K562 (cell line): ENCODE measurements around the gene RAB31. TPM values are rescaled to one million over a fixed set of nuclear protein-coding genes. Genes with fewer than 3 reads are reported as not detected.

Source experiments
- ATAC-seq: fragments of 200-7000 bp; cut with Tn5 transposase; 3 replicates; pipeline ENCODE4 v1.9.1; 2020; ENCODE audit warnings: moderate library complexity
- BruUV-seq: library from RNA; stranded (reverse); fragments of 400-500 nt; replicated peaks from 2 replicates; lab custom pipeline; 2021; lab: Mats Ljungman, UMichigan
- CTCF ChIA-PET: fragments of 300-600 bp; formaldehyde crosslinking; extraction: SDS; loops from one replicate; lab custom pipeline; 2021; ENCODE audit warnings: low intra/inter-chr PET ratio; lab: Yijun Ruan, JAX
- POLR2A ChIA-PET: fragments of 300-600, 350-650 bp; sonication (Branson Sonifier 250); formaldehyde crosslinking; extraction: SDS; loops from one replicate; lab custom pipeline; 2021; ENCODE audit warnings: antibody characterized with exemption, inconsistent platforms; lab: Yijun Ruan, JAX
- DNase-seq, 4 experiments: peaks; one replicate each; pipeline versions ENCODE4 v3.0.0 to v3.0.0-alpha.2; 2011 to 2018; ENCODE audit warnings: low spot score in 3 of 4, mixed read lengths in 3 of 4; ENCODE audit errors: extremely low read depth in 1 of 4
- FAIRE-seq: peaks from 2 replicates; lab custom pipeline; 2011; peaks lifted over from hg19 to GRCh38; lab: Jason Lieb, UNC
- H2AFZ ChIP-seq: 2 replicates; pipeline ENCODE4 v1.6.0; 2011; ENCODE audit warnings: low read depth, low read length, control low read depth, inconsistent platforms
- H3K27ac ChIP-seq: fragments of 200-600 bp; 3 replicates; pipeline ENCODE4 v1.8.0; 2011; ENCODE audit warnings: low read depth, mild to moderate bottlenecking, control low read depth, inconsistent platforms, low read length, moderate library complexity, mixed read lengths; ENCODE audit errors: extremely low read depth
- H3K27me3 ChIP-seq, 2 experiments: fragments of 300-600 bp in 1 of 2; 2 replicates in 1 of 2; 3 replicates in 1 of 2; pipeline versions ENCODE4 v1.6.0 to v1.8.0; 2011; ENCODE audit warnings: inconsistent platforms in 2 of 2, low read length in 2 of 2, mild to moderate bottlenecking in 1 of 2, mixed read lengths in 1 of 2, moderate library complexity in 1 of 2; ENCODE audit not compliant: control insufficient read depth in 2 of 2, insufficient read depth in 2 of 2
- H3K36me3 ChIP-seq: fragments of 300-600 bp; 3 replicates; pipeline ENCODE4 v1.8.0; 2011; ENCODE audit warnings: mild to moderate bottlenecking, low read length, inconsistent platforms; ENCODE audit not compliant: control insufficient read depth, insufficient read depth
- H3K4me1 ChIP-seq, 2 experiments: fragments of 200-600 bp in 1 of 2; replicated peaks in 1 of 2; 2 replicates in 1 of 2; 3 replicates in 1 of 2; pipeline versions ENCODE4 v1.5.1 to v1.8.0; 2011; ENCODE audit warnings: inconsistent platforms in 2 of 2, low read length in 2 of 2, mild to moderate bottlenecking in 1 of 2, mixed read lengths in 1 of 2, moderate library complexity in 1 of 2; ENCODE audit not compliant: control insufficient read depth in 2 of 2, insufficient read depth in 2 of 2
- H3K4me2 ChIP-seq: 2 replicates; pipeline ENCODE4 v1.6.1; 2011; ENCODE audit warnings: low read length, control low read depth, inconsistent platforms, mixed read lengths; ENCODE audit not compliant: insufficient read depth
- H3K4me3 ChIP-seq: fragments of 200-600 bp; sonication (generic), shearing (Covaris generic); 2 replicates; pipeline ENCODE4 v1.5.1; 2016; ENCODE audit warnings: control low read depth, inconsistent platforms
- H3K79me2 ChIP-seq: fragments of 200-600 bp; 3 replicates; pipeline ENCODE4 v1.8.0; 2011; ENCODE audit warnings: low read length, inconsistent platforms; ENCODE audit not compliant: control insufficient read depth, insufficient read depth
- H3K9ac ChIP-seq, 2 experiments: 2 replicates each; pipeline versions ENCODE4 v1.6.0 to v1.6.1; 2011; ENCODE audit warnings: low read depth in 2 of 2, low read length in 2 of 2, control low read depth in 1 of 2, inconsistent platforms in 1 of 2, mild to moderate bottlenecking in 1 of 2, mixed read lengths in 1 of 2; ENCODE audit not compliant: insufficient read depth in 1 of 2
- H3K9me1 ChIP-seq: one replicate; pipeline ENCODE4 v1.6.0; 2011; ENCODE audit warnings: inconsistent platforms, mild to moderate bottlenecking, low read length, moderate library complexity; ENCODE audit not compliant: control insufficient read depth, insufficient read depth
- H3K9me3 ChIP-seq: replicated peaks from 2 replicates; pipeline ENCODE4 v1.5.1; 2011; ENCODE audit warnings: low read depth, low read length, inconsistent platforms; ENCODE audit not compliant: control insufficient read depth, insufficient read depth
- H4K20me1 ChIP-seq: replicated peaks from 2 replicates; pipeline ENCODE4 v1.6.1; 2011; ENCODE audit warnings: low read length, inconsistent platforms, mixed read lengths; ENCODE audit not compliant: control insufficient read depth, insufficient read depth
- BRD9 ChIP-seq: fragments of 450-650 bp; IDR thresholded peaks from 2 replicates; pipeline ENCODE4 v1.6.1; 2018; ENCODE audit warnings: low read depth; ENCODE audit not compliant: partially characterized antibody
- CBFA2T3 ChIP-seq: fragments of 450-650 bp; IDR thresholded peaks from 2 replicates; pipeline ENCODE4 v1.6.1; 2017
- HMG20A ChIP-seq: fragments of 450-650 bp; formaldehyde crosslinking; conservative IDR thresholded peaks from 2 replicates; pipeline ENCODE4 v1.4.0; 2020; ENCODE audit warnings: mild to moderate bottlenecking, mixed read lengths
- MCM3 ChIP-seq: fragments of 450-650 bp; IDR thresholded peaks from 2 replicates; pipeline ENCODE4 v1.6.1; 2016
- MCM5 ChIP-seq: fragments of 450-650 bp; IDR thresholded peaks from 2 replicates; pipeline ENCODE4 v1.6.1; 2016; ENCODE audit warnings: low read depth
- PCBP1 ChIP-seq: fragments of 200-400 bp; formaldehyde crosslinking; IDR thresholded peaks from 2 replicates; pipeline ENCODE4 v1.6.1; 2018; ENCODE audit warnings: mild to moderate bottlenecking, low read depth, low read length; ENCODE audit not compliant: poor library complexity, severe bottlenecking
- POLR2G ChIP-seq: fragments of 200-400 bp; formaldehyde crosslinking; IDR thresholded peaks from 2 replicates; pipeline ENCODE4 v1.6.1; 2017; ENCODE audit warnings: low read depth, mild to moderate bottlenecking, antibody characterized with exemption, low read length, moderate library complexity
- TEAD2 ChIP-seq: fragments of 450-650 bp; IDR thresholded peaks from 2 replicates; pipeline ENCODE4 v1.6.1; 2016; ENCODE audit warnings: missing genetic modification characterization, control low read depth, missing compliant biosample characterization
- VEZF1 ChIP-seq: fragments of 200-800 bp; sonication (Bioruptor generic); IDR thresholded peaks from 2 replicates; pipeline ENCODE4 v1.6.1; 2017; ENCODE audit warnings: missing genetic modification characterization, missing compliant biosample characterization
- ZNF518B ChIP-seq: fragments of 250-450 bp; sonication (Bioruptor Pico); IDR thresholded peaks from 2 replicates; pipeline ENCODE4 v1.5.0; 2021; ENCODE audit warnings: mild to moderate bottlenecking, moderate library complexity
- ZNF764 ChIP-seq: fragments of 250-450 bp; sonication (Bioruptor Pico); IDR thresholded peaks from 2 replicates; pipeline ENCODE4 v1.4.0; 2020; ENCODE audit warnings: low read depth, mild to moderate bottlenecking, moderate library complexity
- ZNF77 ChIP-seq: fragments of 250-450 bp; sonication (Bioruptor Pico); IDR thresholded peaks from 2 replicates; pipeline ENCODE4 v1.5.0; 2020
- WGBS: fragments of 100-300 bp; shearing (Covaris generic); methylation state at CpG from one replicate; pipeline ENCODE4 v1.1.6; 2016; ENCODE audit warnings: low coverage, mixed read lengths; ENCODE audit not compliant: insufficient coverage; ENCODE audit errors: missing lambda C conversion rate; 5-methylcytosine and 5-hydroxymethylcytosine counted together
- in situ Hi-C: fragments of 300-500 bp; cut with MboI; formaldehyde crosslinking; loops from 4 replicates; pipeline ENCODE4 v1.15.0; 2018; ENCODE audit warnings: inconsistent platforms, mixed read lengths
- intact Hi-C: fragments of 100-400 bp; cut with micrococcal nuclease; formaldehyde crosslinking; loops from 2 replicates; pipeline ENCODE4 v1.14.2; 2022
- polyA plus RNA-seq, 8 experiments: library from polyadenylated mRNA; depleted of rRNA in 4 of 8; stranded (reverse) in 5 of 8; unstranded in 3 of 8; fragments of >200 nt; fragmentation: Nextera tagmentation in 2 of 8; fragmentation: Illumina TruSeq in 1 of 8; extraction: Ambion mirVana in 2 of 8; extraction: Trizol in 1 of 8; gene quantifications; 2 replicates each; pipeline versions ENCODE4 v1.2.1 to v1.2.3, GENCODE V29; 2011 to 2014; ENCODE audit warnings: inconsistent platforms in 1 of 8, missing spikeins in 1 of 8
- total RNA-seq, 7 experiments: library from RNA; depleted of rRNA in 6 of 7; stranded (reverse); fragments of >200 nt in 6 of 7; fragmentation: Illumina TruSeq in 2 of 7; extraction: Trizol in 2 of 7; gene quantifications; 2 replicates each; pipeline versions ENCODE4 v1.2.1 to v1.2.3, GENCODE V29; 2011 to 2021; ENCODE audit warnings: low replicate concordance in 1 of 7
- TF ChIP-seq, protein P1 (sequence below): sonication (generic); formaldehyde crosslinking; IDR thresholded peaks from 2 replicates; pipeline ENCODE4 v1.8.0; 2022; ENCODE audit warnings: missing genetic modification reagents, mild to moderate bottlenecking, borderline replicate concordance
- TF ChIP-seq, protein P2 (sequence below): sonication (generic); formaldehyde crosslinking; IDR thresholded peaks from 2 replicates; pipeline ENCODE4 v1.8.1; 2023; ENCODE audit warnings: mild to moderate bottlenecking, missing genetic modification reagents

The RAB31 gene
- total and polyA plus RNA-seq, 9 of the 15 experiments (the other 6 are each of a cell fraction or from before 2014, with no cell fraction given): 20.7 to 70.4 (median 41.3) TPM

DNA sequence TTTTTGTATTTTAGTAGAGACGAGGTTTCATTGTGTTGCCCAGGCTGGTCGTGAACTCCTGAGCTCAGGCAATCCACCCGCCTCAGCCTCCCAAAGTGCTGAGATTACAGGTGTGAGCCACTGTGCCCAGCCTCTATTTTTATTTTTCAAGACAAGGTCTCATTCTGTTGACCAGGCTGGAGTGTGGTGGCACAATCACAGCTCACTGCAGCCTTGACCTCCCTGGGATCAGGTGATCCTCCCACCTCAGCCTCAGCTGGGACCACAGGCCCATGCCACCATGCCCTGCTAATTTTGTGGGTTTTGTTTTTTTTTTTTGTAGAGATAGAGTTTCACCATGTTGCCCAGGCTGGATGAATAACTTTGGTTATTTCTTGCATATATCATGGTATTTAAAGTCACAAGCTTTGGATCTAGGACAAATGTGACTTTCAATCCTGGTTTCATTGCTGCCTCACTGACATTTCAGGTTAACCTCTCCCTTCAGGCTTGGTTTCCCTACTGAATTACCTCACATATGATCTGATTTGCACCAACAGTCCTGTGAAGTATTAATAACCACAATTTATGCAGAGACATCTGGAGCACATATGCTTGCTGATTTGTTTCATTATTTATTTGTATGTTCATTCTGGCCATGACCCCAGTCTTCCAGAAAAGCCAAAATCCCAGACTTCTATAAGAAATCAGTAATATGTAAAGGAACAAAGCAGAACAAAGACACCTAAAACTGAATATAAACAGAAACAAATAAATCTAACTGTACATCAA is 17.5 kb upstream of the RAB31 start:
- no TSS peak for BruUV-seq
- H3K9me1 ChIP-seq: no peaks in the 10 kb centered on the region
- no peak overlapping the region for H3K27ac ChIP-seq
- intact Hi-C loops (no loop called here), in situ Hi-C loops (loop anchor here (5.0 kb wide), 1 partner anchor 92 kb away; no protein-coding TSS in a partner anchor)
- H4K20me1 ChIP-seq: no peaks in the 10 kb centered on the region
- FAIRE-seq: no peak
- no peak overlapping the region for H2AFZ ChIP-seq
- H3K79me2 ChIP-seq: no peaks in the 10 kb centered on the region
- H3K4me1 ChIP-seq: peaks cover 4 to 14% of the 10 kb centered on the region in 2 experiments; a peak in 3 of 5 replicates
- no peak for DNase-seq
- no peaks in the 10 kb centered on the region for H3K9me3 ChIP-seq
- no peak overlapping the region for H3K9ac ChIP-seq
- no peaks in the 10 kb centered on the region for H3K27me3 ChIP-seq
- H3K4me2 ChIP-seq: no peak overlapping the region
- ChIA-PET POLR2A (interaction anchor here (0.6 to 0.9 kb wide), 3 partner anchors 9 to 1071 kb away, joined by 3 to 4 read pairs (median 4); no protein-coding TSS in a partner anchor), CTCF (no interaction called here)
- H3K36me3 ChIP-seq: no peaks in the 10 kb centered on the region
- no peak for ATAC-seq
- H3K4me3 ChIP-seq: no peak overlapping the region
- WGBS: 71% methylated on average over 3 of the region's 3 CpGs
- TF ChIP-seq CBFA2T3 (no peak), ZNF518B (CRISPR knock-in tag) (no peak), MCM5 (no peak), ZNF77 (CRISPR knock-in tag) (no peak), HMG20A (CRISPR knock-in tag) (no peak), BRD9 (no peak), VEZF1 (CRISPR knock-in tag) (no peak), PCBP1 (no peak), MCM3 (no peak), ZNF764 (CRISPR knock-in tag) (no peak), POLR2G (no peak), TEAD2 (no peak)
- TF ChIP-seq, protein P1, sequence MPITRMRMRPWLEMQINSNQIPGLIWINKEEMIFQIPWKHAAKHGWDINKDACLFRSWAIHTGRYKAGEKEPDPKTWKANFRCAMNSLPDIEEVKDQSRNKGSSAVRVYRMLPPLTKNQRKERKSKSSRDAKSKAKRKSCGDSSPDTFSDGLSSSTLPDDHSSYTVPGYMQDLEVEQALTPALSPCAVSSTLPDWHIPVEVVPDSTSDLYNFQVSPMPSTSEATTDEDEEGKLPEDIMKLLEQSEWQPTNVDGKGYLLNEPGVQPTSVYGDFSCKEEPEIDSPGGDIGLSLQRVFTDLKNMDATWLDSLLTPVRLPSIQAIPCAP (CRISPR knock-in tag): no peak
- TF ChIP-seq, protein P2, sequence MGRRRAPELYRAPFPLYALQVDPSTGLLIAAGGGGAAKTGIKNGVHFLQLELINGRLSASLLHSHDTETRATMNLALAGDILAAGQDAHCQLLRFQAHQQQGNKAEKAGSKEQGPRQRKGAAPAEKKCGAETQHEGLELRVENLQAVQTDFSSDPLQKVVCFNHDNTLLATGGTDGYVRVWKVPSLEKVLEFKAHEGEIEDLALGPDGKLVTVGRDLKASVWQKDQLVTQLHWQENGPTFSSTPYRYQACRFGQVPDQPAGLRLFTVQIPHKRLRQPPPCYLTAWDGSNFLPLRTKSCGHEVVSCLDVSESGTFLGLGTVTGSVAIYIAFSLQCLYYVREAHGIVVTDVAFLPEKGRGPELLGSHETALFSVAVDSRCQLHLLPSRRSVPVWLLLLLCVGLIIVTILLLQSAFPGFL (CRISPR knock-in tag): no peak
